Loucy (cell line): ENCODE results near the gene KATNAL1.

Experiments
- CTCF ChIP-seq: fragments of 200-600 bp; sonication (generic); conservative IDR thresholded peaks from 2 replicates; pipeline ENCODE4 v1.5.1; 2014; ENCODE audit warnings: mild to moderate bottlenecking, antibody characterized with exemption, low read length
- EZH2phosphoT487 ChIP-seq: fragments of 200-600 bp; IDR thresholded peaks from 2 replicates; pipeline ENCODE4 v1.6.1; 2018; ENCODE audit warnings: antibody characterized with exemption, mild to moderate bottlenecking, moderate library complexity, borderline replicate concordance

- TF ChIP-seq CTCF (no peak), EZH2phosphoT487 (no peak)
Measured at GRCh38 chr13:30276178-30276577, 31.2 kb downstream of the KATNAL1 start.
